Measurements from ENCODE around the gene CCL4L2. TPM values are rescaled to one million over a fixed set of nuclear protein-coding genes. Genes with fewer than 3 reads are reported as not detected.
"Not testable (repeated sequence)": the region's sequence is repeated elsewhere in the genome, so short reads cannot be mapped to it uniquely, and the experiment has no call there.

The CCL4L2 gene
- total and polyA plus RNA-seq, 5 donors from 2014 or later, result 0.38 TPM; not detected in 4

- peaks cover 0 to 1% (median 0%) of the 10 kb centered on the region in 7 donors for H3K9me3 Mint-ChIP-seq
- peaks cover 2% of the 10 kb centered on the region for H3K36me3 Mint-ChIP-seq
- no peak overlapping the region for H3K4me3 ChIP-seq (ENCODE audit: low read depth, low read length)
- H3K27me3 Mint-ChIP-seq, result peaks cover 66% of the 10 kb centered on the region
- H3K27ac ChIP-seq (ENCODE audit: insufficient read depth, low read length, poor library complexity, severe bottlenecking), result no peak overlapping the region
- H3K9me3 ChIP-seq (ENCODE audit: control insufficient read depth in 2 of 2, low read length in 2 of 2), result no peaks in the 10 kb centered on the region
- H3K4me3 Mint-ChIP-seq, result peak overlapping the region in 1 of 4 donors; percentile 16
- DNase-seq (no peak), ATAC-seq (ENCODE audit: low read depth in 2 of 2) (no peak)
- peaks cover 4% of the 10 kb centered on the region for H3K4me1 ChIP-seq (ENCODE audit: control insufficient read depth, insufficient read depth, low read length, poor library complexity, severe bottlenecking)
- no peaks in the 10 kb centered on the region for H3K36me3 ChIP-seq (ENCODE audit: control insufficient read depth, insufficient read depth, low read length)
- H3K27me3 ChIP-seq (ENCODE audit: control insufficient read depth, insufficient read depth, low read length), result peaks cover 3% of the 10 kb centered on the region
- H3K4me1 Mint-ChIP-seq, result peaks cover 0 to 2% (median 0%) of the 10 kb centered on the region in 4 donors
- no peak overlapping the region for H3K27ac Mint-ChIP-seq
Measured at GRCh38 chr17:36184023-36184765, 26.7 kb upstream of the CCL4L2 start.

- ATAC-seq (ENCODE audit: low read depth in 2 of 2) (no peak), DNase-seq (no peak)
- H3K27me3 ChIP-seq (ENCODE audit: control insufficient read depth, insufficient read depth, low read length), result peaks cover 3% of the 10 kb centered on the region
- H3K27me3 Mint-ChIP-seq, result peaks cover 74% of the 10 kb centered on the region
- H3K27ac Mint-ChIP-seq, result no peak overlapping the region
- no peaks in the 10 kb centered on the region for H3K9me3 Mint-ChIP-seq
- H3K36me3 ChIP-seq (ENCODE audit: control insufficient read depth, insufficient read depth, low read length), result no peaks in the 10 kb centered on the region
- peaks cover 2% of the 10 kb centered on the region for H3K36me3 Mint-ChIP-seq
- H3K27ac ChIP-seq (ENCODE audit: insufficient read depth, low read length, poor library complexity, severe bottlenecking), result no peak overlapping the region
- H3K4me1 Mint-ChIP-seq, result peaks cover 0 to 2% (median 0%) of the 10 kb centered on the region in 4 donors
- no peak overlapping the region for H3K4me3 ChIP-seq (ENCODE audit: low read depth, low read length)
- no peak overlapping the region for H3K4me3 Mint-ChIP-seq
- H3K9me3 ChIP-seq (ENCODE audit: control insufficient read depth in 2 of 2, low read length in 2 of 2), result no peaks in the 10 kb centered on the region
- H3K4me1 ChIP-seq (ENCODE audit: control insufficient read depth, insufficient read depth, low read length, poor library complexity, severe bottlenecking), result peaks cover 4% of the 10 kb centered on the region
Measured at GRCh38 chr17:36185416-36185815, 25.4 kb upstream of the CCL4L2 start.

- H3K27ac Mint-ChIP-seq; DNase-seq; ATAC-seq (ENCODE audit: low read depth in 2 of 2); H3K4me3 ChIP-seq (ENCODE audit: low read depth, low read length); H3K27ac ChIP-seq (ENCODE audit: insufficient read depth, low read length, poor library complexity, severe bottlenecking); H3K36me3 ChIP-seq (ENCODE audit: control insufficient read depth, insufficient read depth, low read length); H3K4me1 ChIP-seq (ENCODE audit: control insufficient read depth, insufficient read depth, low read length, poor library complexity, severe bottlenecking); H3K27me3 ChIP-seq (ENCODE audit: control insufficient read depth, insufficient read depth, low read length); H3K9me3 ChIP-seq (ENCODE audit: control insufficient read depth in 2 of 2, low read length in 2 of 2); H3K4me3 Mint-ChIP-seq; H3K4me1 Mint-ChIP-seq; H3K9me3 Mint-ChIP-seq; H3K36me3 Mint-ChIP-seq: not testable (repeated sequence)
- H3K27me3 Mint-ChIP-seq, result peaks cover 78% of the 10 kb centered on the region
Measured at GRCh38 chr17:36186810-36187763, 23.8 kb upstream of the CCL4L2 start.

- H3K9me3 Mint-ChIP-seq; H3K4me1 Mint-ChIP-seq; H3K36me3 Mint-ChIP-seq; H3K27ac Mint-ChIP-seq; ATAC-seq (ENCODE audit: low read depth in 2 of 2); H3K27me3 ChIP-seq (ENCODE audit: control insufficient read depth, insufficient read depth, low read length); H3K4me3 Mint-ChIP-seq; DNase-seq; H3K36me3 ChIP-seq (ENCODE audit: control insufficient read depth, insufficient read depth, low read length); H3K9me3 ChIP-seq (ENCODE audit: control insufficient read depth in 2 of 2, low read length in 2 of 2); H3K4me1 ChIP-seq (ENCODE audit: control insufficient read depth, insufficient read depth, low read length, poor library complexity, severe bottlenecking); H3K4me3 ChIP-seq (ENCODE audit: low read depth, low read length); H3K27ac ChIP-seq (ENCODE audit: insufficient read depth, low read length, poor library complexity, severe bottlenecking): not testable (repeated sequence)
- H3K27me3 Mint-ChIP-seq, result peaks cover 82% of the 10 kb centered on the region
Measured at GRCh38 chr17:36187943-36188665, 22.8 kb upstream of the CCL4L2 start.

- Histone ChIP-seq H3K27ac (ENCODE audit: insufficient read depth, low read length, poor library complexity, severe bottlenecking) (no peak overlapping the region), H3K9me3 (ENCODE audit: control insufficient read depth in 2 of 2, low read length in 2 of 2) (no peaks in the 10 kb centered on the region), H3K36me3 (ENCODE audit: control insufficient read depth, insufficient read depth, low read length) (no peaks in the 10 kb centered on the region), H3K4me3 (ENCODE audit: low read depth, low read length) (no peak overlapping the region), H3K4me1 (ENCODE audit: control insufficient read depth, insufficient read depth, low read length, poor library complexity, severe bottlenecking) (no peaks in the 10 kb centered on the region), H3K27me3 (ENCODE audit: control insufficient read depth, insufficient read depth, low read length) (peaks cover 1% of the 10 kb centered on the region)
- H3K27ac Mint-ChIP-seq, result no peak overlapping the region
- peak; percentile 22 to 38 for ATAC-seq (ENCODE audit: low read depth in 2 of 2)
- H3K4me1 Mint-ChIP-seq, result peaks cover 0 to 6% (median under 1%) of the 10 kb centered on the region in 4 donors
- no peaks in the 10 kb centered on the region for H3K36me3 Mint-ChIP-seq
- H3K4me3 Mint-ChIP-seq, result no peak overlapping the region
- DNase-seq, result peak in 1 of 3 donors; percentile 23
- H3K27me3 Mint-ChIP-seq, result peaks cover 85% of the 10 kb centered on the region
- H3K9me3 Mint-ChIP-seq, result no peaks in the 10 kb centered on the region
Measured at GRCh38 chr17:36188891-36189306, 22.0 kb upstream of the CCL4L2 start.

GRCh38 chr17:36189993-36190392, 20.9 kb upstream of the CCL4L2 start:
- not testable (repeated sequence) for H3K36me3 ChIP-seq (ENCODE audit: control insufficient read depth, insufficient read depth, low read length); H3K4me1 ChIP-seq (ENCODE audit: control insufficient read depth, insufficient read depth, low read length, poor library complexity, severe bottlenecking); H3K27ac ChIP-seq (ENCODE audit: insufficient read depth, low read length, poor library complexity, severe bottlenecking); H3K4me3 Mint-ChIP-seq; H3K4me1 Mint-ChIP-seq; ATAC-seq (ENCODE audit: low read depth in 2 of 2); H3K27ac Mint-ChIP-seq; H3K4me3 ChIP-seq (ENCODE audit: low read depth, low read length); H3K9me3 Mint-ChIP-seq; DNase-seq; H3K36me3 Mint-ChIP-seq; H3K27me3 ChIP-seq (ENCODE audit: control insufficient read depth, insufficient read depth, low read length); H3K9me3 ChIP-seq (ENCODE audit: control insufficient read depth in 2 of 2, low read length in 2 of 2)
- H3K27me3 Mint-ChIP-seq, result peaks cover 80% of the 10 kb centered on the region

GRCh38 chr17:36190549-36191330, 20.1 kb upstream of the CCL4L2 start:
- not testable (repeated sequence) for H3K27ac ChIP-seq (ENCODE audit: insufficient read depth, low read length, poor library complexity, severe bottlenecking); H3K4me1 Mint-ChIP-seq; H3K27ac Mint-ChIP-seq; H3K9me3 Mint-ChIP-seq; H3K4me3 ChIP-seq (ENCODE audit: low read depth, low read length); H3K9me3 ChIP-seq (ENCODE audit: control insufficient read depth in 2 of 2, low read length in 2 of 2); DNase-seq; H3K4me3 Mint-ChIP-seq; H3K36me3 Mint-ChIP-seq; H3K27me3 ChIP-seq (ENCODE audit: control insufficient read depth, insufficient read depth, low read length); ATAC-seq (ENCODE audit: low read depth in 2 of 2); H3K36me3 ChIP-seq (ENCODE audit: control insufficient read depth, insufficient read depth, low read length); H3K4me1 ChIP-seq (ENCODE audit: control insufficient read depth, insufficient read depth, low read length, poor library complexity, severe bottlenecking)
- peaks cover 78% of the 10 kb centered on the region for H3K27me3 Mint-ChIP-seq
